HCT116 (cell line): ENCODE results near the gene OOSP4B.

Experiments used
- FOSL1 ChIP-seq: IDR thresholded peaks from 2 replicates; pipeline ENCODE4 v1.6.1; 2012; ENCODE audit warnings: low read depth
- ZNF274 ChIP-seq: fragments of 200-500 bp; sonication (Bioruptor generic); IDR thresholded peaks from 2 replicates; pipeline ENCODE4 v1.6.1; 2014; ENCODE audit warnings: mild to moderate bottlenecking, low read depth, low read length, inconsistent platforms

DNA sequence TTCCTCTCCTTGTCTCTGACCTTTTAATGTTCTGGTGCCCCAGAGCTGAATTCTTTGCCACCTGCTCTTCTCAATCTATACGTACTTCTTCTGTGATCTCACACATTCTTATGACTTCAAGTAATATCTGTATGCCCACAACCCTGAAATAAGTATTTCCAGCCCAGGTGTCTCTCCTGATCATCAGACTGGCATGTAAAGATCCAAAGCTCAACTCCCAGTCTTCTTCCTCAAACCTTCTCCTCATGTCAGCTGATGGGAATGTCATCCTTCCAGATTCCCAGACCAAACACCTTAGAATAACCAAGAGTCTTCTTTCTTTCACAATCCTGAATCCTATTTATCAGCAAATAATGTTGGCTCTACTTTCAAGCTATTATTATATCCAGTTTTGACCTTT is 48.8 kb downstream of the OOSP4B start:
- TF ChIP-seq ZNF274: no peak
- no peak for TF ChIP-seq FOSL1
